GM18508 (cell line): ENCODE data around the gene VPS9D1.
"Not testable (repeated sequence)": the region's sequence is repeated elsewhere in the genome, so short reads cannot be mapped to it uniquely, and the experiment has no call there.

Experiments
- ATAC-seq: cut with Tn5 transposase; IDR thresholded peaks from one replicate; pipeline ENCODE4 v1.9.1; 2021; ENCODE audit warnings: moderate number of reproducible peaks; ENCODE audit not compliant: insufficient read depth, unreplicated experiment

VPS9D1 gene

DNA sequence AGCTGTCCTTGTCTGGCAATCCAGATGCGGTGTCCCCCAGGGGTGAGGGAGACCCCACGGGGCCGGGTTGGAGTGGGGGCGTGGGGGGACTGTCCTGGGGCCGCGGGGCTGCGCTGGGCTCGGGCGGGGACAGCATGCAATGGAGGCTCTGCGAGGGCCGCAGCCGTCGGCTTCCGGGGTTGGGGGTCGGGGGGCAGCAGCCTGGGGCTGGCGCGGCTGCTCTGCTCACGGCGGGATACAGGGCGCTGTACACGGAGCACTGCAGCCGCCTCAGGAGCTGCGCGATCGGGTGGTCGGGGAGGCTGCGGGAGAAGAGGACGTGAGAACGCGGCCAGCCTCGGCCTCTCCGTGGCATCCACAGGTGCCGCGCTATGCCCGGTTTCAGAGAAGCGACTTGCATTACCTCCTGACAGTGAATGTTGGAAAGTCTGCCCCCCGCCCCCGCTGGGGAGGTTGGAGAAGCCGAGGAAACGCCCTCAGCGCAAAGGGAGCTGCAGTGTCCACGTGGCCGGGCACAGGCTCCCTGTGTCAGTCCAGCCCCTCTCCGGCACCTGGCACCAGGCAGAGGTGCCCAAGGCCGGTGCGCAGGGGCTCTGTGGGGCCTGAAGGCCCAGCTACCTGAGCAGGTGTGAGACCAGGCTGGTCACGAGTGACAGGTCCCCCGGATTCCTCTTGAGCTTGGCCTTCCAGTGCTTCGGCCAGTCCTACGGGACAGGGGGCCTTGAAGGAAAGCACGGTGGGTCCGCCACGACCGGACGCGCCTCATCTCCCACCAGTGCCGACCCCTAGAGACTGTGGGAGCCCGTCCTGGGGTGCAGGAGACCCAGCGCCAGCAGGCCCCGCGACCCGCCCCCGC is 9.8 kb downstream of the VPS9D1 start:
- no peak for ATAC-seq

DNA sequence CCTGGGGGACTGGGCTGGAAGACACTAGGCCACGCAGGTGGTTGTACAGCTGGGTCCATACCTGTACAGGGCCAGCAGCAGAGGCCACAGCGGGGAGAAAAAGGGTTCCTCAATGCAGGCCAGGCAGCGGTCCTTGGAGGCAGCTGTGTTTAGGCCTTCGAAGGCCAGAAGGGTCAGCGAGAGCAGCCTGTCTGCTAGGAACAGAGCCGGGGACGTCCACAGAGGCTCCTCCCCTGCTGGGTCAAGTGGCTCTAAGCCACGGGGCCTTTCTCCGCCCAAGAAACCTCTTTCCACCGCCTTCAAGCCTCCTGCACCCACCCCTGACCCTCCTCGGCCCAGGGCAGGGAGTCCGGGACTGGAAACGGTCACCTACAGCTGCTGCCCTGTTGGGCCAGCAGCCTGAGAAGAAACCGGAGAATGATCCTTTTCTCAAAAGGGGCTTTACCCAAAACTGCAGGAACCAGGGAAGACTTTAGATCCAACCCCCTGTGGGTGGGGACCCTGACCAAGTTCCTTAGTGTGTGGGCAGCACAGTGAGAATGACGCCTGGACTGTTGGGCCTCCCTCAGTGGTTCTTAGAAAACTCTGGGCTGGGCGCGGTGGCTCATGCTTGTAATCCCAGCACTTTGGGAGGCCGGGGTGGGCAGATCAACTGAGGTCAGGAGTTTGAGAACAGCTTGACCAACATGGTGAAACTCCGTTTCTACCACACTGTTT is 10.8 kb downstream of the VPS9D1 start:
- no peak for ATAC-seq

DNA sequence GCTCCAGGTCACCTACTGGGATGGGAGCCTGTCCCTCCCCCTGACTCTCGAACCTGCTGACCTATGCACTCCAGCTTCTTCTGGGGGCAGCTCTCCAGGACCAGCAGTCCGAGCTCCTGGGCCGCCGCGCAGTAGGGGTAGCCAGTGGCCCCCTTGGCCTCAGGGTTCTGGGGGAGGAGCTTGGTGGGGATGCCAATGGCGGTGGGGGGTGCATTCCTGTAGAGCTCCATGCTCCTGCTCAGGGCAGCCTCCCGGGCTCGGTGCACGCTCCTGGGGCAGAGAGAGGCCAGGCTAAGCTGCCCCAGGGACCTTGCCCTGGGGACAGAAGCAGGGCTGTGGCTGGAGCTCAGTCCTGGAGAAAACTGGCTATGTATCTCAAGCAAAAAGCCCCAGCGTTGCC is 11.5 kb downstream of the VPS9D1 start:
- ATAC-seq: no peak

DNA sequence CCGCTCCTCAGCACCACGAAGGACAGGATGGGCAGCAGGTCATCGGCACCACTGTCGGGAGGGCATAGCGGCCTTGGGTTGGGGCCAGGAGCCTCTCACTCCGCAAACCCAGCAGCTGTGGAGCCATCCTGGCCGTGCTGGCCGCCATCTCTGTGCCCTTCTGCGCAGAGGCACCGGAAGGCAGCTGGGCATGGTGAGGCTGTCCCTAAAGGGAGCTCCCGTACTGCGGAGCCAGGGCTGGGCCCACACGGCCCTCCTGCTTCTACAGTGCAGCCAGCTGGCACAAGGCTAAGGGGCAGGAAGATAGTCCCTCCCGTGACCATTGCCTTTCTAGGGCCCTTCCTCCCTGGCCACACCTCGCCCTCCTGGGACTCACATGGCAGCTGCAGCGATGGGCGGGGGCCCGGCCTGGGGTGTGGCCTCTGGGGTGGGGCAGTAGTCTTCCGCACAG is 12.2 kb downstream of the VPS9D1 start:
- no peak for ATAC-seq

DNA sequence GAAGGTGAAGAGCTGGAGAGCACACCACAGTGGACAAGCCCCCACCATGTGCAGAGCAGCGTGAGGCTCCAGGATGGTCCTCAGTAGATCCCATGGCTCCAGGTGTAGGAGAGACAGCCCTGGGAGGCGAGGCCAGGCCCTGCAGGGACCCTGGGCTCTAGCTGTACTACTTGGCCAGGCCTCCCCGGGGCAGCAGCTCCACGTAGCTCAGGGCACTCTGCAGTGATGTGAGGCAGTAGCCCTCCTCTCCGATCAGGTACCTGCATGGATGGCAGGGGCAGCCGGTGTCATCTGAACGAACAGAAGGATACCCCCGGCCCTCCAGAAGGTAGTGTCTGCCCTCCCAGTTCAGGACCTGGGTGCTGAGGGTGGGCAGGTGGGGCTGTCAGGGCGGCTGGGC is 13.0 kb downstream of the VPS9D1 start:
- no peak for ATAC-seq

DNA sequence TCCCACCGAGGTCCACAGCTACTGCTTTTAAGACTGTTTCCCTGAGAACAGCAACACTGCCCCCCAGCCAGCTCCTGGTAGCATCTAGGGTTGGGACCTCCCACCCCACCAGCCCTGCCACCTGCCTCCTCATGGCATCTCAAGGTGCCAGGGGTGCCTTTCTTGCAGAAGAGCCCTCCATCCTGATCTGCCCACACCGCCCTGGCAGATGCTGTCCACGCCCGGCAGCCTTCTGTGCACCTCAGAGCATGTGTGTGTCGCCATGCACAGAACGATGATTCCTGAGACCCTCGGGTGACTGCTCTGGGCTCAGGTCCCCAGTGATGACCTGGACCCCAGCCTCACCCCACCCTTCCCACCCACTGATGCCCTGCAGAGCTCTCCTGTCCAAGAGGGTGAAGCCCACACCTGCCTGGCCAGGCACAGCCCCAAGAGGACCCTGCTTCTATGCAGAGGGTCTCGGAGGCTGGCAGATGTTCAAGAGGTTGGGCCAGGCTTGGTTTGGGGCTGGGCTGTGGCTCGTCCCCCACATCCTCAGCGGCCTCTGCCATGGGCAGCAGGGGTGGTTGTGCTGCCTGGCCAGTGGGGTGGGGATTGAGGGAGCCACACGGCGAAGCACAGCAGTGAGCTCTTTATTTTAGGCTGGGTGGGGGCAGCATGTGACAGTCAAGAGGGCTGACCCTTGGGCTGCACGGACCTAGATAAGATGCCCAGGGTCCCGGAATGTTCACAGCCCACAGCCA is 14.0 kb downstream of the VPS9D1 start:
- no peak for ATAC-seq

DNA sequence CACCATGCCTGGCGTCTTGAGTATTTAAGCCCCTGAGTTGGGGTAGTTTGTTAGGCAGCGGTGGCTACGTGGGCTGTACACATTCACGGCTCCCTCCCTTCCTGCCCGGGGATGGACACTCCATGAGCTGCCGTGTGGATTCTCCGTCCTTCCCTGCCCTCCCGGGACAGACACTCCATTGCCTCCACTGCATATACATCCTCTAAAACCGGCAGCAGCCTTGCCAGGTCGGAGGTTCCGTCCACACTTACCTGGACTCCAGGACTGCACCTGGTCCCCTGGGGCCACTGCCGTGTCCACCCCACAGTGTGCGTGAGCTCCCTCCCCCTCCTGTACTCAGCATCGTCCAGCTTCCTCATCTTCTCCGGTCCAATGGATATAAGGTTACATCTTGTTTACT is 15.7 kb downstream of the VPS9D1 start:
- no peak for ATAC-seq

DNA sequence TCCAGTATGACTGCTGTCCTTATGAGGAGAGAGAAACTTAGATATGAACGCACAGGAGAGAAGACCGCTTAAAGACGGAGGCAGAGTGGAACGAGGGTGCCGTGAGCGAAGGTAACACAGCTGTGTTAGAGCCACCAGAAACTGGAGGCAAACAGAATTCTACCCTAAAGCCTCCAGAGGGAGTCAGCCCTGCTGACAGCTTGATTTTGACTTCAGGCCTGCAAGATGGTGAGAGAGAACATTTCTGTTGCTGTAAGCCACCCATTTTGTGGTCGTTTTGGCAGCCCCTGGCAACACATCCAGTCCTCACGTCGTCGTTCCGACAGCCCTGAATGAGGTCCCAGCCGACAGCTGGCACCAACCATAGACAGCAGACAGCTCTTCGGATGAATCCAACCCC is 16.4 kb downstream of the VPS9D1 start:
- ATAC-seq: no peak

DNA sequence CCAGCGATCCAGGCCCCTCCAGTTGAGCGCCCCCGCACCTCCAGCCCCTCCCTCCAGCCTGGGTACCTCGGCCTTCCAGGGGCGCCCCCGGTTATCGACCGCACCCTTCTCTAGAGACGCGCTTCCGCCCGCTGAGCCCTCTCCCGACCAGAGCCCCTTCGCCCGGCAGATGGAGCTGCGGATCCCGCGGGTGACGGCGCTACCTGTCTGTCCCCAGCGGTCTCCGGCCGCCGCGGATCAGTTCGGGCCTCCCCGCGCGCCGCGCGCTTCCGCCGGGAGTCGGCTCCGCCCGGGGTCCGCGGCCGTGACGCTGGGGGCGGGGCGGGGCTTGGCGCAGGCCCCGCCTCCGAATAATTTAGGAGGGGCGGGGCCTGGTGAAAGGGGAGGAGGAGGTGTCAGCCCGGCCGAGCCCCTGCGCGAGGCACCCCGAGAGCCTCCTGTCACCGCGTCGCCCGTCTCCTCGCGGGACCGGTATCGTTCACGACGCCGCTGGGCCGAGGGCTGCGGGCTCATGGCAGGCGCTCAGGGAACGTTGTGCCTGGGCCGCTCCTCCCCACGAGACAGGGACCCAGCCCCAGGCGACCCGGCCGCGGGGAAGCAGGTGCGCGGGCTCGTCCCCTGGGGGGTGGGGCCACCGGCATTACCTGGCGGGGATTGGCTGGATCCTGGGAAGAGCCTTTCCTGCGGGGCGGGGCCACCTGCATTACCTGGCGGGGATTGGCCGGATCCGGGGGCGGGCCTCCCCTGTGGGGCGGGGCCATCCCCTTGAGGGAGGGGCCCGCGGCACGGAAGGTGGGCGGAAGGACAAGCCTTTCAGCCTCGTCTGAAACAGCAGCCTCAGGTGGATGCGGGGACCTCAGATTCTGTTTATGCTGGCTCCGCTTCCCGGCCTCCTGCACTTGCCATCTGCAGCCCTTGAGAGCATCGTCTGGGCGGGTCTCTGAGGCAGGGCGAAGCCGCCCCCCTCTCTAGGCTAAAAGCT is 19.0 kb downstream of the VPS9D1 start, which contains the start of gene SPATA2L:
SPATA2L (minus strand) TSS at position 281 of the 982 bp plus-strand sequence. CDS start 473 bp downstream, outside the sequence.
- ATAC-seq: peak; percentile 46

DNA sequence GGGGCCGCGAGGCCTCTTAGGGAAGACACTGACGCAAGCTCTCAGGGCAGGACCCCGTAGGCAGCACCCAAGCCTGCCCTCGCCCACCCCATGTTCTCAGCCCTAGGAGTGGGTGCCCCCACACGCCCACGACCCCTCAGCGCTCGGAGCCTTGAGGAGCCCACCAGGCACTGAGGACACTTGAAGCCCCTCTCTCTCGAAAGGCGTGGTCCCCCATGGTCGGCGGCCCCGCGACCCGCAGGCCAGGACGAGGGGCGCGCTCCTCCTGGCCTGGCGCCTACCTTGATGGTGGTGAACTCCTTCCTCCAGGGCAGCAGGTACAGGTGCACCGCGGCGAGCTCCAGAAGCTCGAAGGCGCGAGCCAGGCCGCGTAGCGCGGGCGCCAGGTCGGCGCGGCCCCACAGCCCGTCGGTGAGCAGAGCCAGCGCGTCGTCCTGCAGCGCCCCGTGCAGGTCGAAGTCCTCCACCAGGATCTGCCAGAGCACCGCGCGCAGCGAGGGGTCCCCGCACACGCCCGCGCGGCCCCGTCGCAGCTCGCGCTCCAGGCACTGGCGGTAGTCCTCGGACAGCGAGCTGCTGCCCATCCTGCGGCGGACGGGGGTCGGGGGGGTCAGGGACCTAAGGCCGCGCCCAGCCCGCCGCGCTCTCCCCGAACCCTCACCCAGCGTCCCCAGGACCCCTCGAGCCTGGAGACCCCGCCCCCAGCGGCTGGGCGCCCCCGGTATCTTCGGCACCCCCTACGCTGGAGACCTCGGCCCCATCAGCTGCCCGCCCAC is 19.9 kb downstream of the VPS9D1 start:
- ATAC-seq: no peak

DNA sequence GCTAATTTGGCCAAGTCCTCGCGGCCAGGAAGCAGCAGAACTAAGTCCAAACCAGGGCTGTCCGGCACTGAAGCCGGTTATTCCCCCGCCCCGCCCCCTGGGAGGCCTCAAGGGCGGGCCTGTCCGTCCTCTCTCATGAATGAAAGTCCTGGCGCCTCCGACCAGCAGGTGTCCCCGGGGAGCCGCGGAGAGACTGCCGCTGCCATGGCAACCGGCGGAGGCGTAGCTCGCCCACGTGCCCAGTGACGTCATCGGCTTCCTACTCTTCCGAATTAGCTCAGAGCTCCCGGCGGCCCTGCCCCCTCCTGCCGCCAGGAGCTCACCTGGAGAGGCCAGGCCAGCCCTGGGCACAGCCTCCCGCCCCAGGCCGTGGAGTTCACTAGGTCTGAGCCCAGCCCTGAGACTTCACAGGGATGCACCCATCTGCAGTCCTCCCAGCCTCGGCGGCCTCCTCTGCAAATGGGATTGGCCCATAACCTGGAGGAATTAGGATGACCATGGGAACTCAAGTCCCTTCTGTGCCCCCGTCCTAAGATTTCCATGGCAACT is 20.5 kb downstream of the VPS9D1 start:
- ATAC-seq: no peak

DNA sequence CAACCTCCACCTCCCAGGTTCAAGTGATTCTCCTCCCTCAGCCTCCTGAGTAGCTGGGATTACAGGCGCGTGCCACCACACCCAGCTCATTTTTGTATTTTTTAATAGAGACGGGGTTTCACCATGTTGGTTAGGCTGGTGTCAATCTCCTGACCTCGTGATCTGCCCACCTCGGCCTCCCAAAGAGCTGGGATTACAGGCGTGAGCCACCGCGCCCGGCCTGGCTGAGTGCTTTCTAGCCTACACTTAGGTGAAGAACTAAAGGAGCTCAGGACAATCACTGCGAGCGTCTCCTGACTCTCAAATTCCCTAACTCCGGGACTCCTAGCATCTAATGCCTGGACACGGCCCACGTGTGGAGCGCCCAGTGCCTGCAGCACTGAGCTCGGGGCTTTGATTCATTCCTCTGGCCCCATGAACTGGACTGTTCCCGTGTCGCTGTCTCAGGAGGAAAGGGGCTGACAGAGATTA is 21.0 kb downstream of the VPS9D1 start:
- not testable (repeated sequence) for ATAC-seq

DNA sequence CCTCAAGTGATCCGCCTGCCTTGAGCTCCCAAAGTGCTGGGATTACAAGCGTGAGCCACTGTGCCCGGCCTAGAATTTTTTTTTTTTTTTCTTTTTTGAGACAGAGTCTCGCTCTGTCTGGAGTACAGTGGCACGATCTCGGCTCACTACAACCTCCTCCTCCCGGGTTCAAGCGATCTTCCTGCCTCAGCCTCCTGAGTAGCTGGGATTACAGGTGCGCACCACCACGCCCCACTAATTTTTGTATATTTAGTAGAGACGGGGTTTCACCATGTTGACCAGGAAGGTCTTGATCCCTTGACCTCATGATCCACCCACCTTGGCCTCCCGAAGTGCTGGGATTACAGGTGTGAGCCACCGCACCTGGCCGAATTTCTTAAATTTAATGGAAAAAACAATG is 22.0 kb downstream of the VPS9D1 start:
- ATAC-seq: not testable (repeated sequence)

DNA sequence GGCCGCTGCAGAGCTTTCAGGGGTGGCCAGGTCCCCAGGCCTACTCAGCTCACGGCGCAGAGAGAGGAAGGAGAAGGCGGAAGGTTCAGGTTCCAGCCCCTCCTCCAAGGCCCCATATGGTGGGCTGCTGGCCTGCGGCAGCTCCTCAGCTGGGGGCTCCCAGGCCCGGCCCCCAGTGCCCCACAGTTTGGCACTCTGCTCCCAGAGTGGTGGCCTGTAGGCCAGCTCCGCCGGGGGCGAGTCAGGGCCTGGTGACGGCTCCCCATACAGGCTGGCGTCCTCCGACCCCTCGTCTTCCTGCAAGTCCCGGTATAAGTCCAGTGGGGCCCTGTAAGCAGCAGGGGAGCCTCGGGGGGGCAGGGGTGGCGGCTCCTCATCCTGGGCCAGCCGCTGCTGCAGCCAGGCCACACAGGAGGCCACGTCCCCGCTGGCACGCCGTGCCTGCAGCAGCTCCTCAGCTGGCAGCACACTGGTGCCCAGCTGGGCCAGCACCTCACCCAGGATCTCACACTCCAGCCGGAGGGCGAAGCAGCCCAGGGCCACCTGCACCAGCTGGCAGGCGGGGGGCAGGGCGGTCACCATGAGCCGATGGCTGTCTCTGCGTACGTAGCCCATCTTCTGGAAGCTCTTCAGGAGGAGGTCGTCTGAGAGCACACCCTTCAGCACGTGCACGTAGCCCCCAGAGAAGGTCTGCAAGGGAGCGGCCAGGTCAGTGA is 22.9 kb downstream of the VPS9D1 start:
- ATAC-seq: no peak

DNA sequence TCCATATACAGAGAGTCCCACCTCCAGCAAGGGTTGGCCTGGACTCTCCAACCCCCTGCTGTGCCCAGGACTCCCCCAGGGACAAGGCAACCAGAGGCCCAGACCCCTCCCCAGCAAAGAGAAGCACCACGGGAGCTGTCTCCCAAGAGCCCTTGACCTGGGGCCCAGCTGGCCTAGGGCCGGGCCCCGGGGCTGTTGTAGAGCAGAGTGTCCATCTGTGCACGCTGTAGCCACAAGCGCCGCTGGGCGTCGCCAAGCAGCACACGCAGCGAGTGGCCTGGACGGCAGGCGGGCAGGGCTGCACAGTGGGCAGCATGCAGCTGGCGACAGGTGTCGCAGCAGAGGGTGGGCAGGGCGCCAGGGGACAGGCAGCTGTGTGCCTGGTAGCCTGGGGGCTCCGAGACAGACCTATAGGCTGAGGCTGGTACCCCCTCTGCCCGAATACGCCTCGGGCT is 23.5 kb downstream of the VPS9D1 start:
- ATAC-seq: no peak

DNA sequence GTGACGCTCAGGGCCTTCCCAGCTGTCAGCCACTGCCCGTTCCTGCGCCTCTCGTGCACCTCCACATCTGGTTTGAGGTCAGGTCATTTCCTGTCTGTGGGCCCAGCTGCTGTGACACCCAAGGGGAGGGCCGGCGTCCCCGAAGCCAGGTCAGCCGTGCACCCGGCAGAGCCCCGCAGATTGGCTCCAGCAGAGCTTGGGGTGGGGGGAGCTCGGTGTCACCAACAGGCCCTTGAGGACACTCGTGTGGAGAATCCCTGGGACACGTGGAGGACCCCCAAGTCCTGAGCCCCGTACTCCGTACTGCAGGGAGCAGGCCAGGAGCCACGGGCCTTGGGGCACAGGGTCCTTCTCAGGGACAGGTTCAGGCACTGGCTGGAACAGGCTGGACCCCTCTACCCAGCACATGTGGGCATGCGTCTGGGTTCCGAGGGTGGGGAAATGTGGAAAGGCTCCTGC is 24.0 kb downstream of the VPS9D1 start:
- no peak for ATAC-seq

DNA sequence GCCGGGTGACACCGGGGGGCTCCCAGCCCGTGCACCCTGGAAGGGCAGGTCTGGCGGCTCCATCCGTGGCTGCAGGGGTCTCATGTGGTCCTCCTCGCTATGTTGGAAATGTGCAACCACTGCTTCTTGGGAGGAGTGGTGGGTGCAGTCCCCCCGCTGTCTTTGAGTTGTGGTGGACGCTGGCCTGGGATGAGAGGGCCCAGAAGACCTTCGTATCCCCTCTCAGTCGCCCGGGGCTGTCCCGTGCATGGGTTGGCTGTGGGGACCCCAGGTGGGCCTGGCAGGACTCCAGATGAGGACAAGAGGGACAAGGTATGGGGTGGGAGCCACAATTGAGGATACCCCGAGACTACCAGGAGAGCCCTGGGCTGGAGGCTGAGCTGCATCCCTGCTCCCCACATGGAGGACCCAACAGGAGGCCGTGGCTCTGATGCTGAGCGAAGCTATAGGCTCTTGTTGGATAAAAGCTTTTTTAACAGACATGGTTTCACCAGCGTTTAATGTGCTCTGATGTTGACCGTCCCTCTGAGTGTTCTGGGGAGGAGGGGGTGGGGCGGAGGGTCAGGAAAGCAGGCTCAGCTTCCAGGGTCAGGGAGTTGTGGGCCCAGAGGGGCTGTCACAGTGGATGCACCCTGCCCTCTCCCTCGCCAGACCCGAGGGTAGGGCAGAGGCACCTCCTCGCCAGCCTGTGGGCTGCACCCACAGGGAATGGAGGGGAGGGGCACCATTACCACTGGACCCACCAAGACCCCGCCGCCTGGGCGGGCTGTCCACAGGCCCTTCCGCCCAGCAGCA is 24.6 kb downstream of the VPS9D1 start:
- no peak for ATAC-seq
